IPS-18a (cell line): ENCODE data around the gene PTPRK.

Experiments
- H3K27ac ChIP-seq: one replicate; pipeline ENCODE4 v1.5.1; 2013; ENCODE audit warnings: low read length
- H3K27me3 ChIP-seq: one replicate; pipeline ENCODE4 v1.6.1; 2013; ENCODE audit warnings: mild to moderate bottlenecking, low read length; ENCODE audit not compliant: control insufficient read depth, insufficient read depth
- H3K36me3 ChIP-seq: one replicate; pipeline ENCODE4 v1.6.1; 2013; ENCODE audit warnings: low read depth, low read length; ENCODE audit not compliant: control insufficient read depth
- H3K4me1 ChIP-seq: one replicate; pipeline ENCODE4 v1.6.1; 2013; ENCODE audit warnings: low read depth, low read length; ENCODE audit not compliant: control insufficient read depth
- H3K4me3 ChIP-seq: one replicate; pipeline ENCODE4 v1.5.1; 2013; ENCODE audit warnings: low read length
- H3K9ac ChIP-seq: one replicate; pipeline ENCODE4 v1.6.1; 2013; ENCODE audit warnings: mild to moderate bottlenecking, low read length, moderate library complexity
- H3K9me3 ChIP-seq: one replicate; pipeline ENCODE4 v1.6.1; 2013; ENCODE audit warnings: low read depth, low read length; ENCODE audit not compliant: control insufficient read depth

PTPRK gene

GRCh38 chr6:128251445-128252340, 268.7 kb downstream of the PTPRK start:
- Histone ChIP-seq H3K4me1 (peaks cover 7% of the 10 kb centered on the region), H3K27me3 (no peaks in the 10 kb centered on the region), H3K4me3 (no peak overlapping the region), H3K36me3 (no peaks in the 10 kb centered on the region), H3K9me3 (no peaks in the 10 kb centered on the region), H3K27ac (no peak overlapping the region), H3K9ac (no peak overlapping the region)

- peaks cover 7% of the 10 kb centered on the region for H3K4me1 ChIP-seq
- no peaks in the 10 kb centered on the region for H3K9me3 ChIP-seq
- no peak overlapping the region for H3K9ac ChIP-seq
- H3K27me3 ChIP-seq, result no peaks in the 10 kb centered on the region
- no peaks in the 10 kb centered on the region for H3K36me3 ChIP-seq
- H3K4me3 ChIP-seq, result no peak overlapping the region
- H3K27ac ChIP-seq, result no peak overlapping the region
Observed at GRCh38 chr6:128250370-128251070, 269.9 kb downstream of the PTPRK start.

- H3K9me3 ChIP-seq, result no peaks in the 10 kb centered on the region
- no peaks in the 10 kb centered on the region for H3K36me3 ChIP-seq
- no peaks in the 10 kb centered on the region for H3K27me3 ChIP-seq
- H3K4me1 ChIP-seq, result peaks cover 7% of the 10 kb centered on the region
- no peak overlapping the region for H3K4me3 ChIP-seq
- no peak overlapping the region for H3K27ac ChIP-seq
- no peak overlapping the region for H3K9ac ChIP-seq
Observed at GRCh38 chr6:128249429-128249828, 271.0 kb downstream of the PTPRK start.

- no peak overlapping the region for H3K4me3 ChIP-seq
Observed at GRCh38 chr6:128246472-128247260, 273.7 kb downstream of the PTPRK start.

GRCh38 chr6:128244751-128245405, 275.5 kb downstream of the PTPRK start:
- Histone ChIP-seq H3K36me3 (no peaks in the 10 kb centered on the region), H3K9me3 (no peaks in the 10 kb centered on the region), H3K9ac (no peak overlapping the region), H3K27me3 (no peaks in the 10 kb centered on the region), H3K4me1 (no peaks in the 10 kb centered on the region), H3K27ac (no peak overlapping the region), H3K4me3 (no peak overlapping the region)

More at GRCh38 chr6:128246472-128247260, 273.7 kb downstream of the PTPRK start:
- no peaks in the 10 kb centered on the region for H3K4me1 ChIP-seq
- H3K9me3 ChIP-seq, result no peaks in the 10 kb centered on the region
- H3K36me3 ChIP-seq, result no peaks in the 10 kb centered on the region
- H3K9ac ChIP-seq, result no peak overlapping the region
- no peak overlapping the region for H3K27ac ChIP-seq
- no peaks in the 10 kb centered on the region for H3K27me3 ChIP-seq

- no peak overlapping the region for H3K27ac ChIP-seq
- no peak overlapping the region for H3K9ac ChIP-seq
- H3K36me3 ChIP-seq, result no peaks in the 10 kb centered on the region
- no peaks in the 10 kb centered on the region for H3K27me3 ChIP-seq
- no peaks in the 10 kb centered on the region for H3K9me3 ChIP-seq
- H3K4me3 ChIP-seq, result no peak overlapping the region
- peaks cover 7% of the 10 kb centered on the region for H3K4me1 ChIP-seq
Observed at GRCh38 chr6:128242765-128243403, 277.5 kb downstream of the PTPRK start.

GRCh38 chr6:128241216-128241615, 279.2 kb downstream of the PTPRK start:
- H3K27ac ChIP-seq, result no peak overlapping the region
- H3K4me1 ChIP-seq, result peaks cover 7% of the 10 kb centered on the region
- H3K4me3 ChIP-seq, result no peak overlapping the region
- H3K9ac ChIP-seq, result no peak overlapping the region
- no peaks in the 10 kb centered on the region for H3K27me3 ChIP-seq
- no peaks in the 10 kb centered on the region for H3K36me3 ChIP-seq
- no peaks in the 10 kb centered on the region for H3K9me3 ChIP-seq

GRCh38 chr6:128240024-128240428, 280.4 kb downstream of the PTPRK start:
- no peaks in the 10 kb centered on the region for H3K36me3 ChIP-seq
- H3K27me3 ChIP-seq, result no peaks in the 10 kb centered on the region
- no peaks in the 10 kb centered on the region for H3K9me3 ChIP-seq
- H3K4me3 ChIP-seq, result no peak overlapping the region
- H3K27ac ChIP-seq, result no peak overlapping the region
- H3K4me1 ChIP-seq, result peaks cover 7% of the 10 kb centered on the region
- no peak overlapping the region for H3K9ac ChIP-seq

- Histone ChIP-seq H3K4me1 (peaks cover 7% of the 10 kb centered on the region), H3K36me3 (no peaks in the 10 kb centered on the region), H3K9me3 (no peaks in the 10 kb centered on the region), H3K27me3 (no peaks in the 10 kb centered on the region), H3K27ac (no peak overlapping the region), H3K4me3 (no peak overlapping the region), H3K9ac (no peak overlapping the region)
Observed at GRCh38 chr6:128239146-128239545, 281.3 kb downstream of the PTPRK start.

- Histone ChIP-seq H3K9ac (no peak overlapping the region), H3K9me3 (no peaks in the 10 kb centered on the region), H3K36me3 (no peaks in the 10 kb centered on the region), H3K27ac (no peak overlapping the region), H3K4me1 (peaks cover 7% of the 10 kb centered on the region), H3K4me3 (no peak overlapping the region), H3K27me3 (no peaks in the 10 kb centered on the region)
Observed at GRCh38 chr6:128238225-128238624, 282.2 kb downstream of the PTPRK start.
